ENCODE results near the gene USP36. TPM values are rescaled to one million over a fixed set of nuclear protein-coding genes. Genes with fewer than 3 reads are reported as not detected.

The USP36 gene
- total RNA-seq, 1 experiment from 2014 or later = 74.0 TPM

DNA sequence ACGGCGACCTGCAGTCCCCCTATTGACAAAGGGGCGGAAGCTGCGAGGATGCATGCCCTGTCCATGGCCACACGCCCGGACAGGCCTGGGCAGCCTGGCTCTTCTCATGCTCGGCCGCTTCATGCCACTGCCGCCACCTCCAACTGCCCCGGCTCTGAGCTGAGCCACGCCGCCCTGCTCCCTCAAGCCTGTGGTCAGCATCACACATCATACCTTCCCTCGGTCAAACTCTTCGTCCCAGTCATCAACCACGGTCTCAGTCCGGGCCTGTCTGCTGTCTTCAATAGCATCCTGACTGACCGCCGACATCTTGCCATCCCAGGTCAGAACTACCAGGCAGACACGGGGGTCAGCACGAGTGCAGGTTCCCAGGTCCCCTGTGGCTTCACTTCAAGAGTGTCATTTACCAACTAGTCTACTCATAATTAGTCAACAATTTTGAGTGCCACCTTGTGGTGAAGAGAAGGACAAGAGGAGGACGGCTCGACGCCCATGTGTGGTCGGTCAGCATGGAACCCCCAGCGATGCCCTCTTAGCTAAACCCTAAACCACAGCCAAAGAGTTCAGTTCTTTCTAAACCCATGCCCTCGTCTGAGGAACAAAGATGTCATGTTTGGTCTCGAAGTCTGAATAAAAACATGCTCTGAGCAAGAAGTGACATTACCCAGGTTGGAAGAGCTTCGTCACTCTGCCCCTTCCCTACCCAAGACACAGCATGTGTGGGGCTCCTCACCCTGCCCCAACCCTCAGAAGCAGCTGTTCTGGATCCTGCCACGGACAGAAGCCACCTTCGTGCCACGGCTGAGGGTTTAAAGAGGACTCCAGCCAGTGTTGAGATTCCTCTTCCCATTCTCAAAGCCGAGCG lies 41.7 kb downstream of the USP36 start:
- DNase-seq (ENCODE audit: low spot score) (no peak), ATAC-seq (0 out of 2 replicates have a peak, but pooled peaks have one; percentile 28)
- peak overlapping the region; percentile 43 for H3K27ac Mint-ChIP-seq
- H3K4me1 Mint-ChIP-seq = no peaks in the 10 kb centered on the region
- CTCF ChIA-PET = interaction anchor here (0.5 to 1.2 kb wide), 7 partner anchors 10 to 307 kb away, joined by 3 to 5 read pairs (median 3); no protein-coding TSS in a partner anchor
- TF ChIP-seq NFATC4 (CRISPR knock-in tag; IDR thresholded peaks at IDR 0.05) = no peak
- no peak for TF ChIP-seq MYBL2 (CRISPR knock-in tag; IDR thresholded peaks at IDR 0.05)
- TF ChIP-seq E2F4 (CRISPR knock-in tag; IDR thresholded peaks at IDR 0.05; ENCODE audit: borderline replicate concordance, low read depth) = no peak
- no peak for TF ChIP-seq TCF7 (CRISPR knock-in tag; IDR thresholded peaks at IDR 0.05; ENCODE audit: low read depth)
- no peak for TF ChIP-seq CREB1 (CRISPR knock-in tag; IDR thresholded peaks at IDR 0.05)
- no peak for TF ChIP-seq FOXP1 (CRISPR knock-in tag; IDR thresholded peaks at IDR 0.05; ENCODE audit: borderline replicate concordance)
- no peak for TF ChIP-seq CREM (CRISPR knock-in tag; IDR thresholded peaks at IDR 0.05)
- no peak for TF ChIP-seq KAT7 (CRISPR knock-in tag; IDR thresholded peaks at IDR 0.05; ENCODE audit: borderline replicate concordance)
- no peak for TF ChIP-seq ZNF138 (CRISPR knock-in tag; conservative IDR thresholded peaks at IDR 0.05)
- TF ChIP-seq ZNF423 (CRISPR knock-in tag; IDR thresholded peaks at IDR 0.05) = no peak
- TF ChIP-seq, protein P1, sequence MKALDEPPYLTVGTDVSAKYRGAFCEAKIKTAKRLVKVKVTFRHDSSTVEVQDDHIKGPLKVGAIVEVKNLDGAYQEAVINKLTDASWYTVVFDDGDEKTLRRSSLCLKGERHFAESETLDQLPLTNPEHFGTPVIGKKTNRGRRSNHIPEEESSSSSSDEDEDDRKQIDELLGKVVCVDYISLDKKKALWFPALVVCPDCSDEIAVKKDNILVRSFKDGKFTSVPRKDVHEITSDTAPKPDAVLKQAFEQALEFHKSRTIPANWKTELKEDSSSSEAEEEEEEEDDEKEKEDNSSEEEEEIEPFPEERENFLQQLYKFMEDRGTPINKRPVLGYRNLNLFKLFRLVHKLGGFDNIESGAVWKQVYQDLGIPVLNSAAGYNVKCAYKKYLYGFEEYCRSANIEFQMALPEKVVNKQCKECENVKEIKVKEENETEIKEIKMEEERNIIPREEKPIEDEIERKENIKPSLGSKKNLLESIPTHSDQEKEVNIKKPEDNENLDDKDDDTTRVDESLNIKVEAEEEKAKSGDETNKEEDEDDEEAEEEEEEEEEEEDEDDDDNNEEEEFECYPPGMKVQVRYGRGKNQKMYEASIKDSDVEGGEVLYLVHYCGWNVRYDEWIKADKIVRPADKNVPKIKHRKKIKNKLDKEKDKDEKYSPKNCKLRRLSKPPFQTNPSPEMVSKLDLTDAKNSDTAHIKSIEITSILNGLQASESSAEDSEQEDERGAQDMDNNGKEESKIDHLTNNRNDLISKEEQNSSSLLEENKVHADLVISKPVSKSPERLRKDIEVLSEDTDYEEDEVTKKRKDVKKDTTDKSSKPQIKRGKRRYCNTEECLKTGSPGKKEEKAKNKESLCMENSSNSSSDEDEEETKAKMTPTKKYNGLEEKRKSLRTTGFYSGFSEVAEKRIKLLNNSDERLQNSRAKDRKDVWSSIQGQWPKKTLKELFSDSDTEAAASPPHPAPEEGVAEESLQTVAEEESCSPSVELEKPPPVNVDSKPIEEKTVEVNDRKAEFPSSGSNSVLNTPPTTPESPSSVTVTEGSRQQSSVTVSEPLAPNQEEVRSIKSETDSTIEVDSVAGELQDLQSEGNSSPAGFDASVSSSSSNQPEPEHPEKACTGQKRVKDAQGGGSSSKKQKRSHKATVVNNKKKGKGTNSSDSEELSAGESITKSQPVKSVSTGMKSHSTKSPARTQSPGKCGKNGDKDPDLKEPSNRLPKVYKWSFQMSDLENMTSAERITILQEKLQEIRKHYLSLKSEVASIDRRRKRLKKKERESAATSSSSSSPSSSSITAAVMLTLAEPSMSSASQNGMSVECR (CRISPR knock-in tag; IDR thresholded peaks at IDR 0.05; ENCODE audit: borderline replicate concordance) = no peak
- TF ChIP-seq USF1 (CRISPR knock-in tag; IDR thresholded peaks at IDR 0.05) = no peak
- TF ChIP-seq SOX15 (CRISPR knock-in tag; IDR thresholded peaks at IDR 0.05) = no peak
- TF ChIP-seq GTF2I (CRISPR knock-in tag; conservative IDR thresholded peaks at IDR 0.05) = no peak
- TF ChIP-seq CBFB (CRISPR knock-in tag; IDR thresholded peaks at IDR 0.05; ENCODE audit: low read depth) = no peak
- TF ChIP-seq HMGXB4 (CRISPR knock-in tag; IDR thresholded peaks at IDR 0.05) = no peak
- no peak for TF ChIP-seq RELA (CRISPR knock-in tag; IDR thresholded peaks at IDR 0.05; ENCODE audit: borderline replicate concordance)
- TF ChIP-seq, protein P2, sequence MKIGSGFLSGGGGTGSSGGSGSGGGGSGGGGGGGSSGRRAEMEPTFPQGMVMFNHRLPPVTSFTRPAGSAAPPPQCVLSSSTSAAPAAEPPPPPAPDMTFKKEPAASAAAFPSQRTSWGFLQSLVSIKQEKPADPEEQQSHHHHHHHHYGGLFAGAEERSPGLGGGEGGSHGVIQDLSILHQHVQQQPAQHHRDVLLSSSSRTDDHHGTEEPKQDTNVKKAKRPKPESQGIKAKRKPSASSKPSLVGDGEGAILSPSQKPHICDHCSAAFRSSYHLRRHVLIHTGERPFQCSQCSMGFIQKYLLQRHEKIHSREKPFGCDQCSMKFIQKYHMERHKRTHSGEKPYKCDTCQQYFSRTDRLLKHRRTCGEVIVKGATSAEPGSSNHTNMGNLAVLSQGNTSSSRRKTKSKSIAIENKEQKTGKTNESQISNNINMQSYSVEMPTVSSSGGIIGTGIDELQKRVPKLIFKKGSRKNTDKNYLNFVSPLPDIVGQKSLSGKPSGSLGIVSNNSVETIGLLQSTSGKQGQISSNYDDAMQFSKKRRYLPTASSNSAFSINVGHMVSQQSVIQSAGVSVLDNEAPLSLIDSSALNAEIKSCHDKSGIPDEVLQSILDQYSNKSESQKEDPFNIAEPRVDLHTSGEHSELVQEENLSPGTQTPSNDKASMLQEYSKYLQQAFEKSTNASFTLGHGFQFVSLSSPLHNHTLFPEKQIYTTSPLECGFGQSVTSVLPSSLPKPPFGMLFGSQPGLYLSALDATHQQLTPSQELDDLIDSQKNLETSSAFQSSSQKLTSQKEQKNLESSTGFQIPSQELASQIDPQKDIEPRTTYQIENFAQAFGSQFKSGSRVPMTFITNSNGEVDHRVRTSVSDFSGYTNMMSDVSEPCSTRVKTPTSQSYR (CRISPR knock-in tag; IDR thresholded peaks at IDR 0.05) = no peak
- peaks cover 75% of the 10 kb centered on the region for H3K36me3 Mint-ChIP-seq
- H3K4me3 Mint-ChIP-seq = no peak overlapping the region
- no peaks in the 10 kb centered on the region for H3K9me3 Mint-ChIP-seq
- POLR2A ChIA-PET = no interaction called here
- H3K27me3 Mint-ChIP-seq (ENCODE audit: low read depth) = no peaks in the 10 kb centered on the region
